GM12891 (cell line): ENCODE measurements around the gene APBB1.

ENCODE experiments used
- POLR2A ChIP-seq: IDR thresholded peaks from 2 replicates; pipeline ENCODE4 v1.6.1; 2011; ENCODE audit warnings: low read depth, low read length, control low read depth
- SPI1 ChIP-seq: IDR thresholded peaks from 2 replicates; pipeline ENCODE4 v1.6.1; 2011; ENCODE audit warnings: low read depth, low read length, control low read depth

DNA sequence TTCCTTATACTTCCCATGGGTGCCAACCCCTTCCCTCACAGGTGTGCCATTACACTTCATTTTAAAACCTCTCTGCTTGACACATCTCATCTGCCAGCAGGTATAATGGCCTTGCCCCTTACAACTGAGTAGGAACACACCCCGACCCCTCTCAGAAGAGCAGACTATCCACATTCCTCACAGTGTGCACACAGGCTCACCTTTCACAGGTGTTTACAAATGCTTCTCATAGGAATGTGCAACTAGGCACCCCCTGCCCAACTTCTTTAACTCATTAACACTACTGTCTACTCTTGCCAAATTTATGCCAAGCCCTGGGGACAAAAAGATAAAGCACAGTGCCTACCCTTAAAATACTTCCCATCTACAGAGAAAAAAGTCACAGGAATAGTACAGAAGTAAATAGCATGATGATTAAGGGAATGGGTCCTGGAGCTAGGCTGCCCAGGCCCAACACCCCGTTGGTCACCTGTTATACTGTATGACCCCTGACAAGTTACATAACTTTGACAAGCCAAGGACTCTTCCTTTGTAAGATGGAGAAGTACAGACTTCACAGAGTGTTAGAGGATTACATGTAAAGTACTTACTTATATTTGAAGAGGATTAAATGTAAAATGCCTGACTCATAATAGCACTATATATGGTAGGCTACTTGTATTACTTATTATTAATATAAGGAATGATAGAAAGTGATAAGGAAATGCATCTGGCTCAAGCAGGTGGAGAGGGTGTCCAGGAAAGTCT lies 39.6 kb upstream of the APBB1 start:
- no peak for TF ChIP-seq SPI1
- TF ChIP-seq POLR2A: no peak
